Esophagus squamous epithelium (tissue), 5 donors: ENCODE results near the gene AR. TPM values are rescaled to one million over a fixed set of nuclear protein-coding genes. Genes with fewer than 3 reads are reported as not detected.
"Not testable (repeated sequence)": the region's sequence is repeated elsewhere in the genome, so short reads cannot be mapped to it uniquely, and the experiment has no call there.

Experiments used
- DNase-seq: peaks from one replicate; lab custom pipeline; 2025; lab: John Stamatoyannopoulos, UW
- H3K27ac ChIP-seq, 4 donors: fragments of 200-600 bp; sonication (generic); one replicate each; pipeline ENCODE4 v1.5.1; 2016 to 2019; ENCODE audit warnings: mild to moderate bottlenecking in 1 of 4
- H3K27me3 ChIP-seq, 4 donors: fragments of 200-600 bp; sonication (generic); 1 replicate in 3 of 4; 2 replicates in 1 of 4; pipeline versions ENCODE4 v1.5.1 to v1.6.0; 2017 to 2021; ENCODE audit warnings: antibody characterized with exemption in 1 of 4
- H3K36me3 ChIP-seq, 3 donors: fragments of 200-600 bp; sonication (generic); one replicate each; pipeline ENCODE4 v1.5.1; 2016 to 2019
- H3K4me1 ChIP-seq, 3 donors: fragments of 200-600 bp; sonication (generic); one replicate each; pipeline ENCODE4 v1.5.1; 2017 to 2019
- H3K4me3 ChIP-seq, 4 donors: fragments of 200-600 bp; sonication (generic); 1 replicate in 3 of 4; 2 replicates in 1 of 4; pipeline ENCODE4 v1.5.1; 2016 to 2019; ENCODE audit warnings: mild to moderate bottlenecking in 2 of 4, moderate library complexity in 1 of 4
- H3K9me3 ChIP-seq, 3 donors: fragments of 200-600 bp; sonication (generic); one replicate each; pipeline ENCODE4 v1.5.1; 2016 to 2019
- POLR2A ChIP-seq, 4 donors: fragments of 450-650 bp; IDR thresholded peaks; one replicate each; pipeline ENCODE4 v1.6.1; 2017; ENCODE audit warnings: antibody characterized with exemption in 4 of 4, mild to moderate bottlenecking in 4 of 4, moderate library complexity in 3 of 4
- WGBS, 2 donors: methylation state at CpG; one replicate each; pipeline ENCODE4 v1.1.5; 2018; 5-methylcytosine and 5-hydroxymethylcytosine counted together
- intact Hi-C: fragments of 100-400 bp; cut with DNase I; formaldehyde crosslinking; loops from one replicate; pipeline ENCODE4 v1.15.0; 2022
- total RNA-seq, 4 donors: library from RNA; depleted of rRNA; stranded (reverse); fragments of >200 nt; gene quantifications; one replicate each; pipeline ENCODE4 v1.1.0, GENCODE V29; 2016
- TF ChIP-seq, protein P1 (sequence below), 6 experiments: fragments of 450-650 bp in 4 of 6; fragments of 200-600 bp in 2 of 6; sonication (generic) in 2 of 6; IDR thresholded peaks; one replicate each; pipeline ENCODE4 v1.5.1; 2016 to 2019; ENCODE audit warnings: antibody characterized with exemption in 6 of 6, mild to moderate bottlenecking in 4 of 6, moderate library complexity in 4 of 6
- donor health status: DM: yes; HTN: yes; CAD: no.

Gene AR
- total RNA-seq, 4 donors from 2014 or later: 0.53 to 4.6 (median 1.9) TPM

DNA sequence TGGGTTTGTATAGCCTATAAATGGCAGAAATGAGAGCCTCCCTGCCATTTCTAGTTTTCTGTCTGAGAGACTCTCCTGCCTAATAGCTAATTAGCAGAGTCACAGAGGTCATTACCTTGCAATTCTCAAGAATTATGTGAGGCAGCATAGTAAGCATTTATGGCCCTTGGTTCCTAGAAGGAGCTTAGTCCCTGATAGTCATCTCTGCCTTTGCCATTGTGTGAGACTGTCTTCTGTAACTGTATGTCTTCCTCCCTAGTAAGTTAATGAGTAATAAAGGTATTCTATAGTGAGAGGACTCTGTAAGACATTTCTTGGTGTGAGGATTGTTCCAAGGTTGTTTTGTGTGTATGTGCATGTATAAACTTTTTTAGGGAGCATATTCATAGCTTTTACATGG, 108.7 kb downstream of the AR start:
- H3K4me3 ChIP-seq: no peak overlapping the region
- H3K4me1 ChIP-seq: no peaks in the 10 kb centered on the region
- TF ChIP-seq, protein P1, sequence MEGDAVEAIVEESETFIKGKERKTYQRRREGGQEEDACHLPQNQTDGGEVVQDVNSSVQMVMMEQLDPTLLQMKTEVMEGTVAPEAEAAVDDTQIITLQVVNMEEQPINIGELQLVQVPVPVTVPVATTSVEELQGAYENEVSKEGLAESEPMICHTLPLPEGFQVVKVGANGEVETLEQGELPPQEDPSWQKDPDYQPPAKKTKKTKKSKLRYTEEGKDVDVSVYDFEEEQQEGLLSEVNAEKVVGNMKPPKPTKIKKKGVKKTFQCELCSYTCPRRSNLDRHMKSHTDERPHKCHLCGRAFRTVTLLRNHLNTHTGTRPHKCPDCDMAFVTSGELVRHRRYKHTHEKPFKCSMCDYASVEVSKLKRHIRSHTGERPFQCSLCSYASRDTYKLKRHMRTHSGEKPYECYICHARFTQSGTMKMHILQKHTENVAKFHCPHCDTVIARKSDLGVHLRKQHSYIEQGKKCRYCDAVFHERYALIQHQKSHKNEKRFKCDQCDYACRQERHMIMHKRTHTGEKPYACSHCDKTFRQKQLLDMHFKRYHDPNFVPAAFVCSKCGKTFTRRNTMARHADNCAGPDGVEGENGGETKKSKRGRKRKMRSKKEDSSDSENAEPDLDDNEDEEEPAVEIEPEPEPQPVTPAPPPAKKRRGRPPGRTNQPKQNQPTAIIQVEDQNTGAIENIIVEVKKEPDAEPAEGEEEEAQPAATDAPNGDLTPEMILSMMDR (IDR thresholded peaks at IDR 0.05): no peak
- TF ChIP-seq POLR2A (IDR thresholded peaks at IDR 0.05): no peak
- no peak overlapping the region for H3K27ac ChIP-seq
- no peaks in the 10 kb centered on the region for H3K9me3 ChIP-seq
- H3K36me3 ChIP-seq: no peaks in the 10 kb centered on the region
- H3K27me3 ChIP-seq: no peaks in the 10 kb centered on the region
- no peak for DNase-seq
- intact Hi-C loops: no loop called here

DNA sequence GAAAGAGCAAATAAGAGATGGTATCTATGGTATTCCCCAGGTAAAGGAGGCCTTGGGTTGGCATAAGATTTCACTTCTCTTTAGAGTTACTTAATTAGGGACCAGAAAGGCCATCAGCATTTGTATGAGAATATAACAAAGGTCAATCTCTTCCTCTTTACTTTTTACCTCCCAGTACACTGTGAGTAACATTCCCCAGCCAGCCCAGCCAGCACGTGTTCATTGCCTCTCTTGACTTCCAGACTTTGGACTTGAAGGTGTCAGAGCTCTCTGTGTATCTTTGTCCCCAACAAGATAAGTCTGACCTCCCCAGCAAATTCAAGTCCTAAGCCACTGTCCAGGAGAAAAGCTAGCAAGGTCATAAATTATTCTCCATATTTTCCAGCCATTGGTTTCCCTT, 110.5 kb downstream of the AR start:
- Histone ChIP-seq H3K4me1 (no peaks in the 10 kb centered on the region), H3K9me3 (no peaks in the 10 kb centered on the region), H3K27me3 (no peaks in the 10 kb centered on the region), H3K27ac (no peak overlapping the region), H3K4me3 (no peak overlapping the region), H3K36me3 (no peaks in the 10 kb centered on the region)
- WGBS, 2 donors: 56 to 90% methylated on average over 1 of the region's 1 CpG
- TF ChIP-seq, protein P1 (IDR thresholded peaks at IDR 0.05): no peak
- TF ChIP-seq POLR2A (IDR thresholded peaks at IDR 0.05): no peak
- no peak for DNase-seq
- intact Hi-C loops: no loop called here

DNA sequence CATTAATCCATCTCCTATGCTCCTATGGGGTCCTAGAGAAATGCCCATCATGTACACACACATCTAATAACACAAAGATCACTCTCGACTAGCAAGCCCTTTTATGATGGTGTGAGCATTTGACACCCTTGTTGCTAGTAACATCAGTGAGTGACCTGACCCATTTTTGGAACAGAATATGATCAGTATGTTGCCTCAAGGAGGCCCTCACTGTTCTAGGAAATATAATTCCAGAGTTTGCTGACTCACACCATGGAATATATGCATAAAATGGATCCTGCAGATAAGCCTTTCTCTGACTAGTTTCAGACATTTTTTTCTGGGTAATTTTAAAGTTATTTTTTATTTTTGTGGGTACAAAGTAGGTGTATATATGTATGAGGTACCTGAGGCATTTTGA, 121.8 kb downstream of the AR start:
- 69% methylated on average over 1 of the region's 1 CpG; no CpG with 5 or more reads in 1 of the 2 donors for WGBS, 2 donors
- Histone ChIP-seq H3K4me1 (no peaks in the 10 kb centered on the region), H3K36me3 (no peaks in the 10 kb centered on the region), H3K27me3 (no peaks in the 10 kb centered on the region), H3K4me3 (no peak overlapping the region), H3K9me3 (peaks cover 0 to 22% (median 6%) of the 10 kb centered on the region in 3 donors), H3K27ac (no peak overlapping the region)
- intact Hi-C loops: no loop called here
- TF ChIP-seq, protein P1 (IDR thresholded peaks at IDR 0.05): no peak
- TF ChIP-seq POLR2A (IDR thresholded peaks at IDR 0.05): no peak
- no peak for DNase-seq

DNA sequence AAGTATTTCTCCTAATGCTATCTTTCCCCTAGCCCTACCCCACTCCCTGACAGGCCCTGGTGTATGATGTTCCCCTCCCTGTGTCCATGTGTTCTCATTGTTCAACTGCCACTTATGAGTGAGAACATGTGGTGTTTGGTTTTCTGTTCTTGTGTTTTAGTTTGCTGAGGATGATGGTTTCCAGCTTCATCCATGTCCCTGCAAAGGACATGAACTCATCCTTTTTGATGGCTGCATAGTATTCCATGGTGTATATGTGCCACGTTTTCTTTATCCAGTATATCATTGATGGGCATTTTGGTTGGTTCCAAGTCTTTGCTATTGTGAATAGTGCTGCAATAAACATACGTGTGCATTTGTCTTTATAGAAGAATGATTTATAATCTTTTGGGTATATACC, 126.9 kb downstream of the AR start:
- intact Hi-C loops, DNase-seq, H3K9me3 ChIP-seq, H3K4me3 ChIP-seq, H3K27ac ChIP-seq, H3K4me1 ChIP-seq, H3K36me3 ChIP-seq, H3K27me3 ChIP-seq: not testable (repeated sequence)
- WGBS, 2 donors: 65% methylated on average over 2 of the region's 2 CpGs

DNA sequence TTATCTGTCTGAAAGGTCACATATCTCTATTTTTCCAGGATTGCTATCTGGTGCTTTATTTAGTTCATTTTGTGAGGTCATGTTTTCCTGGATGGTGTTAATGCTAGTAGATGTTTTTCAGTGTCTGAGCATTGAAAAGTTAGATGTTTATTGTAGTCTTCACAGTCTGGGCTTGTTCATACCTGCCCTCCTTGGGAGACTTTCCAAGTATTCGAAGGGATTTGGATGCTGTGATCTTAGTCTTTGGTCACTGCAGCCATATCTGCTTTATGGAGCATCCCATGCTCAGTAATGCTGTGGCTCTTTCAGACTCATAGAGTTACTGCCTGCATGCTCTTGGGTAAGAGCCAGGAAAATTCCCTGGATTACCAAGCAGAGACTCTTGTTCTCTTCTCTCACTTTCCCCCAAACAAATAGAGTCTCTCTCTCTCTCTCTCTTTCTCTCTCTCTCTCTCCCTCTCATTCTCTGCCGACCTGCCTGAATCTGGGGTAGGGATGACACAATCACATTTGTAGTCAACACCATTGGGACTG, 130.0 kb downstream of the AR start:
- intact Hi-C loops: no loop called here
- Histone ChIP-seq H3K36me3 (no peaks in the 10 kb centered on the region), H3K9me3 (no peaks in the 10 kb centered on the region), H3K4me1 (no peaks in the 10 kb centered on the region), H3K27me3 (no peaks in the 10 kb centered on the region), H3K27ac (no peak overlapping the region), H3K4me3 (no peak overlapping the region)
- TF ChIP-seq, protein P1 (IDR thresholded peaks at IDR 0.05): no peak
- TF ChIP-seq POLR2A (IDR thresholded peaks at IDR 0.05): no peak
- no peak for DNase-seq
- WGBS, 2 donors: 25 to 43% methylated on average over 1 to 2 of the region's 2 CpGs

DNA sequence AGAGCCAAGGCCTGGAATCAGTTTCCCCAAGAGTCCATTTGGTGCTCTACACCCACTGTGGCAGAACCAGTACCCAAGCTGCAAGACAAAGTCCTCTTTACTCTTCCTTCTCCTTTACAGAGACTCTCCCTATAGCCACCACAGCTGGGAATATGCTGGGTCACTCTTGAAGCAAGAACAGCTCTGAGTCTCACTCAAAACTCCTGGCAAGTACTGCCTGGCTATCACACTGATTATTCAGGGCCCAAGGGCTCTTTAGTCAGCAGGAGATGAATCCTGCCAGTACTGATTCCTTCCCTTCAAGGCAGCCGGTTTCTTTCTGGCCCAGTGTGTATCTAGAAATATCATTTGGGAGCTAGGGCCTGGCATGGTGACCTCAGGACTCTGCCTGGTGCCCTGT, 130.9 kb downstream of the AR start:
- TF ChIP-seq, protein P1 (IDR thresholded peaks at IDR 0.05): no peak
- TF ChIP-seq POLR2A (IDR thresholded peaks at IDR 0.05): no peak
- no peaks in the 10 kb centered on the region for H3K4me1 ChIP-seq
- H3K27me3 ChIP-seq: no peaks in the 10 kb centered on the region
- intact Hi-C loops: no loop called here
- no peaks in the 10 kb centered on the region for H3K36me3 ChIP-seq
- no peak overlapping the region for H3K27ac ChIP-seq
- DNase-seq: no peak
- H3K4me3 ChIP-seq: no peak overlapping the region
- H3K9me3 ChIP-seq: no peaks in the 10 kb centered on the region
- WGBS, 2 donors: 64% methylated on average over 1 of the region's 1 CpG; no CpG with 5 or more reads in 1 of the 2 donors
